H1 (cell line): Measurements from ENCODE around the gene DIAPH2. TPM values are rescaled to one million over a fixed set of nuclear protein-coding genes. Genes with fewer than 3 reads are reported as not detected.

ENCODE experiments used
- CHD7 ChIP-seq: fragments of 300-600 bp; sonication (generic); IDR thresholded peaks from 2 replicates; pipeline ENCODE4 v1.7.1; 2012; ENCODE audit warnings: low read length, moderate library complexity, mild to moderate bottlenecking, inconsistent platforms; ENCODE audit not compliant: insufficient replicate concordance
- KDM4A ChIP-seq: IDR thresholded peaks from one replicate; pipeline ENCODE4 v1.7.1; 2012; ENCODE audit warnings: low read depth, mild to moderate bottlenecking, moderate library complexity, low read length, inconsistent platforms; ENCODE audit not compliant: severe bottlenecking
- ZNF274 ChIP-seq: IDR thresholded peaks from 2 replicates; pipeline ENCODE4 v1.7.0; 2012; ENCODE audit warnings: low read length, borderline replicate concordance; ENCODE audit errors: extremely low read depth
- polyA plus RNA-seq, 7 experiments: library from polyadenylated mRNA; depleted of rRNA in 3 of 7; stranded (reverse) in 5 of 7; unstranded in 2 of 7; fragments of >200 nt in 5 of 7; fragments of 200-250 nt in 2 of 7; gene quantifications; 1 replicate in 5 of 7; 2 replicates in 1 of 7; 4 replicates in 1 of 7; pipeline versions ENCODE4 v1.2.1 to v1.2.3, GENCODE V29; 2011 to 2013; ENCODE audit warnings: missing spikeins in 2 of 7, mixed read lengths in 2 of 7
- total RNA-seq: library from RNA; stranded (reverse); fragmentation: NEBNext Ultra II Directional; extraction: Animal tissue kit (Norgen Biotek cat#: 25700); gene quantifications from 2 replicates; pipeline ENCODE4 v1.2.1, GENCODE V29; 2021

DIAPH2 gene
- total and polyA plus RNA-seq, 2 of the 8 experiments (the other 6 are each of a cell fraction or from before 2014, with no cell fraction given), result 4.4 to 24.3 TPM

- TF ChIP-seq CHD7, result no peak
- TF ChIP-seq ZNF274, result no peak
- TF ChIP-seq KDM4A, result no peak
- TF ChIP-seq, all 59 proteins: peak for 0
Observed at GRCh38 chrX:97398030-97398551, 713.4 kb downstream of the DIAPH2 start (continued).
